Esophagus squamous epithelium (tissue), 4 donors: ENCODE measurements around the gene PADI1.

Source experiments
- CTCF ChIP-seq, 6 experiments: fragments of 450-650 bp in 4 of 6; fragments of 200-600 bp in 2 of 6; sonication (generic) in 2 of 6; IDR thresholded peaks; one replicate each; pipeline ENCODE4 v1.5.1; 2016 to 2019; ENCODE audit warnings: antibody characterized with exemption in 6 of 6, mild to moderate bottlenecking in 4 of 6, moderate library complexity in 4 of 6
- POLR2A ChIP-seq, 4 donors: fragments of 450-650 bp; IDR thresholded peaks; one replicate each; pipeline ENCODE4 v1.6.1; 2017; ENCODE audit warnings: antibody characterized with exemption in 4 of 4, mild to moderate bottlenecking in 4 of 4, moderate library complexity in 3 of 4

GRCh38 chr1:17244821-17245740 lies 40.2 kb downstream of the PADI1 start:
- TF ChIP-seq CTCF (IDR thresholded peaks at IDR 0.05) (no peak), POLR2A (IDR thresholded peaks at IDR 0.05) (no peak)
